IMR-90 (cell line): ENCODE measurements around the gene PARD3. TPM values are rescaled to one million over a fixed set of nuclear protein-coding genes. Genes with fewer than 3 reads are reported as not detected.

Source experiments
- ATAC-seq: fragments of 200-7000 bp; cut with Tn5 transposase; 2 replicates; pipeline ENCODE4 v1.9.1; 2020; ENCODE audit warnings: low read depth, mild to moderate bottlenecking, moderate library complexity
- BruUV-seq: library from RNA; stranded (reverse); fragments of 400-500 nt; replicated peaks from 2 replicates; lab custom pipeline; 2021; lab: Mats Ljungman, UMichigan
- CTCF ChIA-PET: fragments of 300-600 bp; formaldehyde crosslinking; extraction: SDS; loops from one replicate; lab custom pipeline; 2021; ENCODE audit warnings: antibody characterized with exemption; lab: Yijun Ruan, JAX
- POLR2A ChIA-PET: fragments of 300-600 bp; sonication (Branson Sonifier 250); formaldehyde crosslinking; loops from one replicate; lab custom pipeline; 2022; ENCODE audit warnings: antibody characterized with exemption; ENCODE audit not compliant: unreplicated experiment; lab: Charles Lee
- DNase-seq: peaks from one replicate; pipeline ENCODE4 v3.0.0; 2013
- H2AFZ ChIP-seq: replicated peaks from 2 replicates; pipeline ENCODE3; 2013; ENCODE audit warnings: low read length, mild to moderate bottlenecking; ENCODE audit not compliant: poor library complexity
- H2AK5ac ChIP-seq: 2 replicates; pipeline ENCODE4 v1.6.1; 2013; ENCODE audit warnings: low read depth, low read length, inconsistent platforms
- H2AK9ac ChIP-seq: replicated peaks from 2 replicates; pipeline ENCODE3; 2013; ENCODE audit warnings: mild to moderate bottlenecking, low read depth, low read length, moderate library complexity; ENCODE audit not compliant: poor library complexity
- H2BK120ac ChIP-seq: 2 replicates; pipeline ENCODE4 v1.6.1; 2013; ENCODE audit warnings: low read depth, low read length, inconsistent platforms
- H2BK15ac ChIP-seq: 3 replicates; pipeline ENCODE4 v1.6.1; 2013; ENCODE audit warnings: low read depth, low read length, inconsistent platforms
- H2BK20ac ChIP-seq: 2 replicates; pipeline ENCODE4 v1.6.1; 2013; ENCODE audit warnings: low read depth, mild to moderate bottlenecking, inconsistent platforms, low read length, moderate library complexity
- H2BK5ac ChIP-seq: 2 replicates; pipeline ENCODE4 v1.6.1; 2013; ENCODE audit warnings: mild to moderate bottlenecking, low read depth, low read length, inconsistent platforms; ENCODE audit not compliant: poor library complexity, severe bottlenecking
- H3K14ac ChIP-seq: replicated peaks from 2 replicates; pipeline ENCODE4 v1.6.1; 2013; ENCODE audit warnings: low read depth, low read length, inconsistent platforms
- H3K18ac ChIP-seq: 2 replicates; pipeline ENCODE4 v1.6.1; 2013; ENCODE audit warnings: low read depth, low read length, control low read depth
- H3K23ac ChIP-seq: 2 replicates; pipeline ENCODE4 v1.6.1; 2013; ENCODE audit warnings: low read depth, low read length, inconsistent platforms
- H3K27ac ChIP-seq: 2 replicates; pipeline ENCODE4 v1.5.1; 2013; ENCODE audit warnings: mild to moderate bottlenecking, control low read depth, low read length; ENCODE audit not compliant: insufficient read depth
- H3K27me3 ChIP-seq: 2 replicates; pipeline ENCODE4 v1.6.1; 2013; ENCODE audit warnings: low read length; ENCODE audit not compliant: control insufficient read depth, insufficient read depth
- H3K36me3 ChIP-seq: 2 replicates; pipeline ENCODE4 v1.6.1; 2013; ENCODE audit warnings: low read length, mixed read lengths; ENCODE audit not compliant: control insufficient read depth, insufficient read depth
- H3K4ac ChIP-seq: 2 replicates; pipeline ENCODE4 v1.6.1; 2013; ENCODE audit warnings: low read depth, low read length, inconsistent platforms
- H3K4me1 ChIP-seq: 2 replicates; pipeline ENCODE4 v1.6.1; 2013; ENCODE audit warnings: low read length, mixed read lengths; ENCODE audit not compliant: control insufficient read depth, insufficient read depth
- H3K4me2 ChIP-seq: 2 replicates; pipeline ENCODE4 v1.6.1; 2013; ENCODE audit warnings: low read depth, mild to moderate bottlenecking, control low read depth, low read length, moderate library complexity
- H3K4me3 ChIP-seq: 2 replicates; pipeline ENCODE4 v1.5.1; 2013; ENCODE audit warnings: low read depth, mild to moderate bottlenecking, control low read depth, low read length, moderate library complexity; ENCODE audit not compliant: insufficient read depth
- H3K56ac ChIP-seq: 2 replicates; pipeline ENCODE4 v1.6.1; 2013; ENCODE audit warnings: low read length, inconsistent platforms; ENCODE audit not compliant: insufficient read depth; ENCODE audit errors: extremely low read depth
- H3K79me1 ChIP-seq, 2 experiments: 2 replicates each; pipeline ENCODE4 v1.6.1; 2013; ENCODE audit warnings: low read length in 2 of 2, inconsistent platforms in 1 of 2, low read depth in 1 of 2
- H3K9ac ChIP-seq: 2 replicates; pipeline ENCODE4 v1.6.1; 2013; ENCODE audit warnings: low read depth, low read length, control low read depth
- H3K9me1 ChIP-seq: 2 replicates; pipeline ENCODE4 v1.6.1; 2013; ENCODE audit warnings: low read length, inconsistent platforms; ENCODE audit not compliant: insufficient read depth
- H3K9me3 ChIP-seq: 2 replicates; pipeline ENCODE4 v1.6.1; 2013; ENCODE audit warnings: low read length; ENCODE audit not compliant: control insufficient read depth, insufficient read depth
- H4K20me1 ChIP-seq: 2 replicates; pipeline ENCODE4 v1.6.1; 2013; ENCODE audit warnings: low read length, inconsistent platforms; ENCODE audit not compliant: insufficient read depth
- H4K5ac ChIP-seq: 2 replicates; pipeline ENCODE4 v1.6.1; 2013; ENCODE audit warnings: mild to moderate bottlenecking, low read depth, low read length, control low read depth
- H4K8ac ChIP-seq, 2 experiments: 2 replicates each; pipeline ENCODE4 v1.6.1; 2013; ENCODE audit warnings: low read depth in 2 of 2, low read length in 2 of 2, control low read depth in 1 of 2, inconsistent platforms in 1 of 2
- H4K91ac ChIP-seq: 2 replicates; pipeline ENCODE4 v1.6.1; 2013; ENCODE audit warnings: low read depth, low read length, inconsistent platforms; ENCODE audit not compliant: insufficient read depth
- BHLHE40 ChIP-seq: fragments of 150-350 bp; IDR thresholded peaks from 2 replicates; pipeline ENCODE4 v1.6.1; 2016; ENCODE audit warnings: mild to moderate bottlenecking, low read depth, low read length
- CEBPB ChIP-seq: IDR thresholded peaks from 2 replicates; pipeline ENCODE4 v1.6.1; 2012; ENCODE audit warnings: low read depth, low read length, improper control_type of control experiment
- CHD1 ChIP-seq: IDR thresholded peaks from 2 replicates; pipeline ENCODE4 v1.6.1; 2012; ENCODE audit warnings: low read depth, low read length, improper control_type of control experiment
- CTCF ChIP-seq: conservative IDR thresholded peaks from 2 replicates; pipeline ENCODE4 v1.5.1; 2012; ENCODE audit warnings: mild to moderate bottlenecking, low read depth, low read length, improper control_type of control experiment
- ELK1 ChIP-seq: fragments of 150-350 bp; IDR thresholded peaks from 2 replicates; pipeline ENCODE4 v1.6.1; 2016; ENCODE audit warnings: low read depth, mild to moderate bottlenecking, low read length, moderate library complexity, borderline replicate concordance
- FOS ChIP-seq: fragments of 150-350 bp; IDR thresholded peaks from 2 replicates; pipeline ENCODE4 v1.6.1; 2016; ENCODE audit warnings: low read depth, low read length
- MAFK ChIP-seq: IDR thresholded peaks from 2 replicates; pipeline ENCODE4 v1.6.1; 2012; ENCODE audit warnings: low read depth, low read length, improper control_type of control experiment
- MAZ ChIP-seq: IDR thresholded peaks from 2 replicates; pipeline ENCODE4 v1.6.1; 2012; ENCODE audit warnings: low read depth, mild to moderate bottlenecking, low read length, improper control_type of control experiment, moderate library complexity, borderline replicate concordance
- MXI1 ChIP-seq: IDR thresholded peaks from 2 replicates; pipeline ENCODE4 v1.6.1; 2012; ENCODE audit warnings: low read depth, mild to moderate bottlenecking, low read length, moderate library complexity, borderline replicate concordance
- NFE2L2 ChIP-seq: fragments of 150-350 bp; IDR thresholded peaks from 2 replicates; pipeline ENCODE4 v1.6.1; 2016; ENCODE audit warnings: low read depth, mild to moderate bottlenecking, low read length
- POLR2A ChIP-seq: IDR thresholded peaks from 2 replicates; pipeline ENCODE4 v1.6.1; 2012; ENCODE audit warnings: mild to moderate bottlenecking, low read depth, low read length
- RAD21 ChIP-seq: IDR thresholded peaks from 2 replicates; pipeline ENCODE4 v1.6.1; 2012; ENCODE audit warnings: low read length, improper control_type of control experiment
- RCOR1 ChIP-seq: IDR thresholded peaks from 2 replicates; pipeline ENCODE4 v1.6.1; 2012; ENCODE audit warnings: mild to moderate bottlenecking, low read length, improper control_type of control experiment; ENCODE audit not compliant: insufficient replicate concordance
- RFX5 ChIP-seq: IDR thresholded peaks from 2 replicates; pipeline ENCODE4 v1.8.0; 2012; ENCODE audit warnings: low read depth, mild to moderate bottlenecking, low read length, moderate library complexity
- SMC3 ChIP-seq: fragments of 150-350 bp; IDR thresholded peaks from 2 replicates; pipeline ENCODE4 v1.6.1; 2016; ENCODE audit warnings: low read depth, mild to moderate bottlenecking, antibody characterized with exemption, low read length, moderate library complexity
- USF2 ChIP-seq: fragments of 150-350 bp; IDR thresholded peaks from 2 replicates; pipeline ENCODE4 v1.6.1; 2017; ENCODE audit warnings: mild to moderate bottlenecking, antibody characterized with exemption, low read length, low read depth
- WGBS, 2 experiments: methylation state at CpG; one replicate each; pipeline versions ENCODE4 v1.1.5 to v1.1.7; 2013; ENCODE audit warnings: missing lambda C conversion rate in 2 of 2; ENCODE audit not compliant: insufficient read length in 1 of 2; ENCODE audit errors: extremely low coverage in 2 of 2; 5-methylcytosine and 5-hydroxymethylcytosine counted together
- dilution Hi-C: fragments of 300-500 bp; cut with HindIII; formaldehyde crosslinking; loops from one replicate; pipeline ENCODE4 v1.14.3; 2018; ENCODE audit warnings: low sequenced_read_pairs; ENCODE audit not compliant: unreplicated experiment
- in situ Hi-C: fragments of 300-500 bp; cut with MboI; formaldehyde crosslinking; loops from 3 replicates; pipeline ENCODE4 v1.14.3; 2019; ENCODE audit warnings: low sequenced_read_pairs, inconsistent platforms, mixed read lengths
- intact Hi-C: fragments of 100-400 bp; cut with micrococcal nuclease; formaldehyde crosslinking; loops from 2 replicates; pipeline ENCODE4 v1.10.0; 2022
- polyA plus RNA-seq, 3 experiments: library from polyadenylated mRNA; depleted of rRNA; stranded (reverse); fragments of >200 nt; gene quantifications; 2 replicates each; pipeline ENCODE4 v1.2.3, GENCODE V29; 2012; ENCODE audit warnings: low replicate concordance in 1 of 3
- total RNA-seq: library from RNA; depleted of rRNA; stranded (reverse); fragments of >200 nt; gene quantifications from 2 replicates; pipeline ENCODE4 v1.2.3, GENCODE V29; 2012

PARD3 gene
- total and polyA plus RNA-seq, 2 of the 4 experiments (the other 2 are of a cell fraction): 14.6 to 37.5 TPM

- ATAC-seq (no peak), DNase-seq (no peak)
- no peaks in the 10 kb centered on the region for H3K9me3 ChIP-seq
- ChIA-PET CTCF (no interaction called here), POLR2A (no interaction called here)
- TF ChIP-seq RFX5 (no peak), MXI1 (no peak), ELK1 (no peak), SMC3 (no peak), CHD1 (no peak), MAFK (no peak), FOS (no peak), BHLHE40 (no peak), RCOR1 (no peak), CTCF (no peak), RAD21 (no peak), MAZ (no peak), POLR2A (no peak), NFE2L2 (no peak), CEBPB (no peak), USF2 (no peak)
- H3K27ac ChIP-seq: no peak overlapping the region
- H2BK120ac ChIP-seq: no peak overlapping the region
- H3K9me1 ChIP-seq: no peaks in the 10 kb centered on the region
- H3K4me3 ChIP-seq: no peak overlapping the region
- H4K20me1 ChIP-seq: no peaks in the 10 kb centered on the region
- no peak overlapping the region for H2AFZ ChIP-seq
- no peak overlapping the region for H4K91ac ChIP-seq
- H3K4ac ChIP-seq: no peak overlapping the region
- no peak overlapping the region for H3K23ac ChIP-seq
- no peak overlapping the region for H3K9ac ChIP-seq
- intact Hi-C loops (no loop called here), dilution Hi-C loops (no loop called here), in situ Hi-C loops (no loop called here)
- H3K27me3 ChIP-seq: no peaks in the 10 kb centered on the region
- H3K4me2 ChIP-seq: no peak overlapping the region
- H4K8ac ChIP-seq: no peak overlapping the region
- H2AK9ac ChIP-seq: no peak overlapping the region
- H2BK20ac ChIP-seq: no peak overlapping the region
- no TSS peak for BruUV-seq
- peaks cover 4% of the 10 kb centered on the region for H3K4me1 ChIP-seq
- H3K18ac ChIP-seq: no peak overlapping the region
- H2BK5ac ChIP-seq: no peak overlapping the region
- no peak overlapping the region for H2BK15ac ChIP-seq
- no peaks in the 10 kb centered on the region for H3K36me3 ChIP-seq
- WGBS, 2 experiments: no CpG with 5 or more reads among the region's 3 CpGs
- no peak overlapping the region for H4K5ac ChIP-seq
- no peak overlapping the region for H3K56ac ChIP-seq
- no peak overlapping the region for H3K14ac ChIP-seq
- H2AK5ac ChIP-seq: no peak overlapping the region
- no peaks in the 10 kb centered on the region for H3K79me1 ChIP-seq
Measured at GRCh38 chr10:34160595-34160994, 654.5 kb downstream of the PARD3 start.
